GM12873 (cell line): ENCODE measurements around the gene GNGT1.

Experiments
- CTCF ChIP-seq: IDR thresholded peaks from 2 replicates; pipeline ENCODE4 v1.5.1; 2012; ENCODE audit warnings: low read depth, mild to moderate bottlenecking, moderate library complexity, low read length, control low read depth; ENCODE audit not compliant: insufficient read depth; ENCODE audit errors: missing control alignments

Gene GNGT1

GRCh38 chr7:93877742-93878141 lies 28.6 kb upstream of the GNGT1 start:
- TF ChIP-seq CTCF: no peak

GRCh38 chr7:93879356-93879755 lies 27.0 kb upstream of the GNGT1 start:
- TF ChIP-seq CTCF: no peak

- no peak for TF ChIP-seq CTCF
Measured at GRCh38 chr7:93882468-93882867, 23.9 kb upstream of the GNGT1 start.

- TF ChIP-seq CTCF: no peak
Measured at GRCh38 chr7:93883078-93883916, 23.1 kb upstream of the GNGT1 start.

GRCh38 chr7:93883917-93884345 lies 22.4 kb upstream of the GNGT1 start:
- TF ChIP-seq CTCF: no peak

- no peak for TF ChIP-seq CTCF
Measured at GRCh38 chr7:93884541-93884940, 21.8 kb upstream of the GNGT1 start.

GRCh38 chr7:93889261-93889660 lies 17.1 kb upstream of the GNGT1 start:
- TF ChIP-seq CTCF: no peak
